Upper lobe of right lung (tissue), 1 donor: ENCODE measurements around the gene MAPK12. TPM values are rescaled to one million over a fixed set of nuclear protein-coding genes. Genes with fewer than 3 reads are reported as not detected.

Experiments
- ATAC-seq: fragments of 200-7000 bp; cut with Tn5 transposase; one replicate; pipeline ENCODE4 v1.9.1; 2020; ENCODE audit warnings: mild to moderate bottlenecking, moderate library complexity
- DNase-seq: peaks from one replicate; pipeline ENCODE4 v3.0.0-alpha.2; 2020
- H3K27ac ChIP-seq: fragments of 200-600 bp; one replicate; pipeline ENCODE4 v1.8.0; 2022
- H3K27me3 ChIP-seq: fragments of 200-600 bp; one replicate; pipeline ENCODE4 v1.8.0; 2022; ENCODE audit warnings: mild to moderate bottlenecking
- H3K36me3 ChIP-seq: fragments of 200-600 bp; one replicate; pipeline ENCODE4 v1.8.0; 2022
- H3K4me1 ChIP-seq: fragments of 200-600 bp; one replicate; pipeline ENCODE4 v1.8.0; 2022
- H3K4me3 ChIP-seq: fragments of 200-600 bp; one replicate; pipeline ENCODE4 v1.8.0; 2022; ENCODE audit warnings: mild to moderate bottlenecking
- H3K9me3 ChIP-seq: fragments of 200-600 bp; one replicate; pipeline ENCODE4 v1.8.0; 2022
- CTCF ChIP-seq: fragments of 200-600 bp; IDR thresholded peaks from one replicate; pipeline ENCODE4 v1.8.0; 2022; ENCODE audit warnings: antibody characterized with exemption
- intact Hi-C: fragments of 100-400 bp; cut with DNase I; formaldehyde crosslinking; loops from one replicate; pipeline ENCODE4 v1.11.0; 2022
- total RNA-seq: library from RNA; stranded (reverse); fragmentation: NEBNext Ultra II Directional; extraction: Animal tissue kit (Norgen Biotek cat#: 25700); gene quantifications from one replicate; pipeline ENCODE4 v1.2.1, GENCODE V29; 2021
- donor health status: DM: no; HTN: yes; CAD: no; lungs with severe emphysema.

The MAPK12 gene
- total RNA-seq, 1 donor from 2014 or later, result 22.2 TPM

GRCh38 chr22:50218153-50218995 lies 43.1 kb downstream of the MAPK12 start:
- no peaks in the 10 kb centered on the region for H3K4me1 ChIP-seq
- H3K9me3 ChIP-seq, result no peaks in the 10 kb centered on the region
- H3K27me3 ChIP-seq, result no peaks in the 10 kb centered on the region
- ATAC-seq, result no peak
- no peak for TF ChIP-seq CTCF
- peaks cover 88% of the 10 kb centered on the region for H3K36me3 ChIP-seq
- no peak overlapping the region for H3K4me3 ChIP-seq
- no peak for DNase-seq
- no peak overlapping the region for H3K27ac ChIP-seq
- intact Hi-C loops, result loop anchor here (10.0 kb wide), 1 partner anchor 74 kb away; no protein-coding TSS in a partner anchor

- DNase-seq, result no peak
- Histone ChIP-seq H3K4me3 (no peak overlapping the region), H3K36me3 (peaks cover 87% of the 10 kb centered on the region), H3K27ac (no peak overlapping the region), H3K9me3 (no peaks in the 10 kb centered on the region), H3K27me3 (no peaks in the 10 kb centered on the region), H3K4me1 (no peaks in the 10 kb centered on the region)
- no peak for TF ChIP-seq CTCF
- intact Hi-C loops, result loop anchor here (10.0 kb wide), 1 partner anchor 73 kb away; no protein-coding TSS in a partner anchor
- no peak for ATAC-seq
Measured at GRCh38 chr22:50217543-50218152, 43.8 kb downstream of the MAPK12 start.

DNA sequence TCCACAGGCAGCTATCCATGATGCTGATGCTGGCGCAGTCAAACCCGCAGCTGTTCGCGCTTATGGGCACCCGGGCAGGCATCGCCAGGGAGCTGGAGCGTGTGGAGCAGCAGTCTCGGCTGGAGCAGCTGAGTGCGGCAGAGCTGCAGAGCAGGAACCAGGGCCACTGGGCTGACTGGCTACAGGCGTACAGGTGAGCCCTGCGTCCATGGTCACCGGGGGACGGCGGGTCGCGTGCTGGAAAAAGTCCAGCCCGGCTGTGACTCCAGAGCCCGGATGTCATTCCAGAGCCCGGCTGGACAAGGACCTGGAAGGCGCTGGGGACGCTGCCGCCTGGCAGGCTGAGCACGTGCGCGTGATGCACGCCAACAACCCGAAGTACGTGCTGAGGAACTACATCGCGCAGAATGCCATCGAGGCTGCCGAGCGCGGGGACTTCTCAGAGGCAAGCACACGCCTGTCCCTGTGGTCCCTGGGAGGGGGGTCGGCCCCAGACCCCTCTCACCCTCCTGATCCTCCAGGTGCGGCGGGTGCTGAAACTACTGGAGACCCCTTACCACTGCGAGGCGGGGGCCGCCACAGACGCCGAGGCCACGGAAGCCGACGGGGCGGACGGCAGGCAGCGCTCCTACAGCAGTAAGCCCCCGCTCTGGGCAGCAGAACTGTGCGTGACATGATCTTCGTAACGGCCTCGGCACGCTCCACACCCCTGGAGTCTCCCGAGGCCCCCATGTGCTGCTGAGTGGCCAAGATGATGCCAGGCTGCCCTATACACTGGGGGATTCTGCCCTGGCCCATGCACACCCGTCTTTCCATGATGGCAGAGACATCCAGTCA lies 44.6 kb downstream of the MAPK12 start:
- intact Hi-C loops, result loop anchor here (10.0 kb wide), 1 partner anchor 72 kb away; no protein-coding TSS in a partner anchor
- Histone ChIP-seq H3K4me1 (no peaks in the 10 kb centered on the region), H3K27me3 (no peaks in the 10 kb centered on the region), H3K4me3 (no peak overlapping the region), H3K27ac (no peak overlapping the region), H3K9me3 (no peaks in the 10 kb centered on the region), H3K36me3 (peaks cover 87% of the 10 kb centered on the region)
- ATAC-seq (no peak), DNase-seq (no peak)
- TF ChIP-seq CTCF, result no peak

DNA sequence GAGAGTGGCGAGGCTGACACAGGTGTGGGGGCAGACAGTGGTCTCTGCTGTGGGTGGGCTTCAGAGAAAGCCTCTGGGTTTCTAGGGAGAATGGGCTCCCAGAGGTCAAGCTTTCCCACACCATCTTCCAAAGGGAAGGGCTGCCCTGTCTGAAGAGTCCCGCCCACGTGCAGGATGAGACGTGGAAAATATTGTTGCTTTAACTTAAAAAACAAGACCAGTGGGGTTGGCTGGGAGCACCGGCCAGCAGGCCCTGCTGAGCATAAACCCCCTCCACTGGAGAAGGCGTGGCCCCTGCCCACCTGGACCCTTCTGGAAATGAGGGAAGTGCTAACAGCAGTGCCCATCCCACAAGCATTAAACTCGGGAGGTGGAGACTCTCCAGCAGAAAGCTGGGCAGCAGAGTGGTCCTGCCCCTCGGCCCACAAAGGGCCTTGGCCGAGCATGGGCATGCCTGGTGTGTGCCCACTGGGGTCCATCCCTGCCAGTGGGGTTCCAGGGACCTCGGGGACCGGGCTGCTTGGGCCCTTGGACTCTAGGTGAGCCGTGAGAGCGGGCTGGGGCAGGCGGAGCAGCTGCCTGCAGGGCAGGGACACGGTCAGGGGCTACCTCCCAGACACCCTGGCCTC lies 45.3 kb downstream of the MAPK12 start:
- ATAC-seq (no peak), DNase-seq (no peak)
- Histone ChIP-seq H3K36me3 (peaks cover 87% of the 10 kb centered on the region), H3K4me1 (no peaks in the 10 kb centered on the region), H3K27me3 (no peaks in the 10 kb centered on the region), H3K4me3 (no peak overlapping the region), H3K9me3 (no peaks in the 10 kb centered on the region), H3K27ac (no peak overlapping the region)
- TF ChIP-seq CTCF, result no peak
- intact Hi-C loops, result loop anchor here (10.0 kb wide), 1 partner anchor 71 kb away; no protein-coding TSS in a partner anchor
